ENCODE measurements around the gene MAP4K5. TPM values are rescaled to one million over a fixed set of nuclear protein-coding genes. Genes with fewer than 3 reads are reported as not detected.
A peak's percentile ranks its signal among the peaks of the same experiment; 100 is the strongest.

MAP4K5 gene
- total RNA-seq, 3 donors from 2014 or later = 47.3 to 55.1 (median 48.5) TPM

- ATAC-seq = no peak
- DNase-seq = no peak
- Mint-ChIP-seq H3K27me3 (ENCODE audit: low read depth) (no peaks in the 10 kb centered on the region), H3K9me3 (no peaks in the 10 kb centered on the region), H3K4me1 (ENCODE audit: low read depth) (no peaks in the 10 kb centered on the region), H3K36me3 (ENCODE audit: insufficient read depth) (peaks cover 24% of the 10 kb centered on the region), H3K4me3 (no peak overlapping the region)
Observed at GRCh38 chr14:50423529-50423928, 108.8 kb downstream of the MAP4K5 start.

- Mint-ChIP-seq H3K27me3 (ENCODE audit: low read depth) (no peaks in the 10 kb centered on the region), H3K9me3 (no peaks in the 10 kb centered on the region), H3K4me3 (no peak overlapping the region), H3K36me3 (ENCODE audit: insufficient read depth) (peaks cover 37% of the 10 kb centered on the region), H3K4me1 (ENCODE audit: low read depth) (peaks cover 2% of the 10 kb centered on the region)
- no peak for DNase-seq
- no peak for ATAC-seq
Observed at GRCh38 chr14:50421499-50421898, 110.9 kb downstream of the MAP4K5 start.

- no peaks in the 10 kb centered on the region for H3K27me3 Mint-ChIP-seq (ENCODE audit: low read depth)
- peaks cover 16% of the 10 kb centered on the region for H3K9me3 Mint-ChIP-seq
- peaks cover 48% of the 10 kb centered on the region for H3K36me3 Mint-ChIP-seq (ENCODE audit: insufficient read depth)
- peaks cover 2% of the 10 kb centered on the region for H3K4me1 Mint-ChIP-seq (ENCODE audit: low read depth)
- DNase-seq (no peak), ATAC-seq (no peak)
- no peak overlapping the region for H3K4me3 Mint-ChIP-seq
Observed at GRCh38 chr14:50417853-50418252, 114.5 kb downstream of the MAP4K5 start.

- ATAC-seq (no peak), DNase-seq (no peak)
- Mint-ChIP-seq H3K4me3 (no peak overlapping the region), H3K36me3 (ENCODE audit: insufficient read depth) (peaks cover 12% of the 10 kb centered on the region), H3K9me3 (peaks cover 27% of the 10 kb centered on the region), H3K27me3 (ENCODE audit: low read depth) (no peaks in the 10 kb centered on the region), H3K4me1 (ENCODE audit: low read depth) (peaks cover 1% of the 10 kb centered on the region)
Observed at GRCh38 chr14:50410921-50411320, 121.4 kb downstream of the MAP4K5 start.

GRCh38 chr14:50410071-50410470 lies 122.3 kb downstream of the MAP4K5 start:
- Mint-ChIP-seq H3K36me3 (ENCODE audit: insufficient read depth) (peaks cover 9% of the 10 kb centered on the region), H3K9me3 (peaks cover 31% of the 10 kb centered on the region), H3K27me3 (ENCODE audit: low read depth) (no peaks in the 10 kb centered on the region), H3K4me1 (ENCODE audit: low read depth) (peaks cover 3% of the 10 kb centered on the region), H3K4me3 (no peak overlapping the region)
- no peak for ATAC-seq
- no peak for DNase-seq

- DNase-seq = no peak
- Mint-ChIP-seq H3K4me3 (no peak overlapping the region), H3K27me3 (ENCODE audit: low read depth) (no peaks in the 10 kb centered on the region), H3K9me3 (peaks cover 22% of the 10 kb centered on the region), H3K36me3 (ENCODE audit: insufficient read depth) (no peaks in the 10 kb centered on the region), H3K4me1 (ENCODE audit: low read depth) (peaks cover 3% of the 10 kb centered on the region)
- no peak for ATAC-seq
Observed at GRCh38 chr14:50407111-50407812, 125.1 kb downstream of the MAP4K5 start.

GRCh38 chr14:50403419-50403818 lies 128.9 kb downstream of the MAP4K5 start:
- peaks cover 10% of the 10 kb centered on the region for H3K9me3 Mint-ChIP-seq

GRCh38 chr14:50402965-50403364 lies 129.4 kb downstream of the MAP4K5 start:
- Mint-ChIP-seq H3K4me3 (no peak overlapping the region), H3K4me1 (ENCODE audit: low read depth) (peaks cover 3% of the 10 kb centered on the region), H3K36me3 (ENCODE audit: insufficient read depth) (no peaks in the 10 kb centered on the region), H3K9me3 (peaks cover 10% of the 10 kb centered on the region), H3K27me3 (ENCODE audit: low read depth) (no peaks in the 10 kb centered on the region)
- ATAC-seq (no peak), DNase-seq (no peak)

More at GRCh38 chr14:50403419-50403818, 128.9 kb downstream of the MAP4K5 start:
- DNase-seq (no peak), ATAC-seq (no peak)
- no peaks in the 10 kb centered on the region for H3K27me3 Mint-ChIP-seq (ENCODE audit: low read depth)
- H3K36me3 Mint-ChIP-seq (ENCODE audit: insufficient read depth) = no peaks in the 10 kb centered on the region
- peaks cover 3% of the 10 kb centered on the region for H3K4me1 Mint-ChIP-seq (ENCODE audit: low read depth)
- H3K4me3 Mint-ChIP-seq = no peak overlapping the region

- H3K4me1 Mint-ChIP-seq (ENCODE audit: low read depth) = peaks cover 10% of the 10 kb centered on the region
- DNase-seq (no peak), ATAC-seq (no peak)
- peaks cover 2% of the 10 kb centered on the region for H3K36me3 Mint-ChIP-seq (ENCODE audit: insufficient read depth)
- H3K27me3 Mint-ChIP-seq (ENCODE audit: low read depth) = peaks cover 2% of the 10 kb centered on the region
- H3K9me3 Mint-ChIP-seq = peaks cover 2% of the 10 kb centered on the region
- no peak overlapping the region for H3K4me3 Mint-ChIP-seq
Observed at GRCh38 chr14:50400461-50400860, 131.9 kb downstream of the MAP4K5 start.

GRCh38 chr14:50399251-50400032 lies 132.9 kb downstream of the MAP4K5 start:
- Mint-ChIP-seq H3K4me3 (no peak overlapping the region), H3K27me3 (ENCODE audit: low read depth) (peaks cover 2% of the 10 kb centered on the region), H3K9me3 (no peaks in the 10 kb centered on the region), H3K36me3 (ENCODE audit: insufficient read depth) (peaks cover 2% of the 10 kb centered on the region), H3K4me1 (ENCODE audit: low read depth) (peaks cover 10% of the 10 kb centered on the region)
- no peak for DNase-seq
- ATAC-seq = no peak

GRCh38 chr14:50398189-50398580 lies 134.2 kb downstream of the MAP4K5 start:
- Mint-ChIP-seq H3K36me3 (ENCODE audit: insufficient read depth) (peaks cover 2% of the 10 kb centered on the region), H3K27me3 (ENCODE audit: low read depth) (peaks cover 2% of the 10 kb centered on the region), H3K4me3 (peak overlapping the region; percentile 11), H3K4me1 (ENCODE audit: low read depth) (peaks cover 10% of the 10 kb centered on the region), H3K9me3 (no peaks in the 10 kb centered on the region)
- DNase-seq = no peak
- no peak for ATAC-seq

GRCh38 chr14:50397390-50398188 lies 134.8 kb downstream of the MAP4K5 start:
- DNase-seq (no peak), ATAC-seq (no peak)
- no peaks in the 10 kb centered on the region for H3K9me3 Mint-ChIP-seq
- H3K36me3 Mint-ChIP-seq (ENCODE audit: insufficient read depth) = peaks cover 2% of the 10 kb centered on the region
- peaks cover 2% of the 10 kb centered on the region for H3K27me3 Mint-ChIP-seq (ENCODE audit: low read depth)
- H3K4me1 Mint-ChIP-seq (ENCODE audit: low read depth) = peaks cover 10% of the 10 kb centered on the region
- peak overlapping the region; percentile 80 for H3K4me3 Mint-ChIP-seq

GRCh38 chr14:50396631-50397389 lies 135.6 kb downstream of the MAP4K5 start, which contains the start of gene CDKL1:
TSS of gene CDKL1 (minus strand) at chr14:50396881. CDS start at chr14:50395868, 1,013 bp downstream.
- ATAC-seq (peak; percentile 83 to 84), DNase-seq (peak; percentile 38)
- Mint-ChIP-seq H3K9me3 (no peaks in the 10 kb centered on the region), H3K4me1 (ENCODE audit: low read depth) (peaks cover 10% of the 10 kb centered on the region), H3K27me3 (ENCODE audit: low read depth) (peaks cover 2% of the 10 kb centered on the region), H3K4me3 (peak within 1 kb of the TSS; percentile 83), H3K36me3 (ENCODE audit: insufficient read depth) (peaks cover 2% of the 10 kb centered on the region)

All from activated T-cell treated with anti-CD3 and anti-CD28 coated beads, Interleukin-2, amount 50 U/mL, for 4 hours (primary cell).